ENCODE measurements around the gene XRCC3.
"Not testable (repeated sequence)": the region's sequence is repeated elsewhere in the genome, so short reads cannot be mapped to it uniquely, and the experiment has no call there.

Gene XRCC3

DNA sequence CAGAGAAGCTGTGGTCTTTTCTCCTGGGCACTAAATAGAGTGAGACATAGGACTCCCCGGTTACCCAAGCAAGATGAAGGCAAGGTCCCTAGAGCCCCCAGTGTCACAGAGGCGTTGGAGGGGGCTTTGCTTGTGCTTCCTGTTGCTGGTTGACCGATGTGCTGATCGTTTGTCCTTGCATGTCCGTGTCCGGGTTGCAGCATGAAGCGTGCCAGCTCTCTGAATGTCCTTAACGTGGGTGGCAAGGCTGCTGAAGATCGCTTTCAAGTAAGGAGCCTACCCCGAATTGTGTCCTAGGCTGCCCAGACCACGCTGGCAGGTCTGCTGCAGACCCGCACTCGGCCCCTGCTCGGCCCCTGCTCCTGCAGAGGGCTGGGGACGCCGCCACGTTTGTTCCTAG lies 23.1 kb downstream of the XRCC3 start:
- no peak for DNase-seq

DNA sequence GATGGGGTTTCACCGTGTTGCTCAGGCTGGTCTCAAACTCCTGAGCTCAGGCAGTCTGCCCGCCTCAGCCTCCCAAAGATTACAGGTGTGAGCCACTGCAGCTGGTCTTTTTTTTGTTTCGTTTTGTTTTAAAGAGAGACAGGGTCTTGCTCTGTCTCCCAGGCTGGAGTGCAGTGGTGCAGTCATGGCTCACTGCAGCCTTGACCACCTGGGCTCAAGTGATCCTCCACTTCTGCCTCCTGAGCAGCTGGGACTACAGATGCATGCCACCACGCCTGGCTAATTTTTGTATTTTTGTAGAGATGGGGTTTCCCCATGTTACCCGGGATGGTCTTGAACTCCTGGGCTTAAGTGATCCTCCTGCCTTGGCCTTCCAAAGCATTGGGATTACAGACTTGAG lies 23.6 kb downstream of the XRCC3 start:
- DNase-seq = not testable (repeated sequence)

DNA sequence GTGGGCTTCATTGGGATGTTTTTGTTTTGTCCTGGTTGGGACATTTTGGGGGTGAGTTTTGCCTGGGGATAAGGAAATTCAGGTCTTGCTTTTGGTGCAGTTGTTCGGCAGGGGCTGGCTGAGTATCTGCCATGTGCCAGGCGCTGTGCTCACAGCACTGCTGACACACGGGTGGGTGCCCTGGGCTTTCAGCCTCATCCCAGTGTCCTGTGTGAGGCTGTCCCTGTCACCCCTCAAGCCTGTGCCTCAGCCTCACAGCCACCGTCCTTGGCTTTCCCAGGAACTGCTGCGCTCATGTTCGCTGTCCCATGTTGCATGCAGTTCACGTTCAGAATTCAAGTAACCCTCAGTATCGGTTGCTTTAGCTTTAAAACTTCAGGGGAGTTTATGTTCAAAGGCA lies 24.9 kb downstream of the XRCC3 start:
- no peak for DNase-seq

DNA sequence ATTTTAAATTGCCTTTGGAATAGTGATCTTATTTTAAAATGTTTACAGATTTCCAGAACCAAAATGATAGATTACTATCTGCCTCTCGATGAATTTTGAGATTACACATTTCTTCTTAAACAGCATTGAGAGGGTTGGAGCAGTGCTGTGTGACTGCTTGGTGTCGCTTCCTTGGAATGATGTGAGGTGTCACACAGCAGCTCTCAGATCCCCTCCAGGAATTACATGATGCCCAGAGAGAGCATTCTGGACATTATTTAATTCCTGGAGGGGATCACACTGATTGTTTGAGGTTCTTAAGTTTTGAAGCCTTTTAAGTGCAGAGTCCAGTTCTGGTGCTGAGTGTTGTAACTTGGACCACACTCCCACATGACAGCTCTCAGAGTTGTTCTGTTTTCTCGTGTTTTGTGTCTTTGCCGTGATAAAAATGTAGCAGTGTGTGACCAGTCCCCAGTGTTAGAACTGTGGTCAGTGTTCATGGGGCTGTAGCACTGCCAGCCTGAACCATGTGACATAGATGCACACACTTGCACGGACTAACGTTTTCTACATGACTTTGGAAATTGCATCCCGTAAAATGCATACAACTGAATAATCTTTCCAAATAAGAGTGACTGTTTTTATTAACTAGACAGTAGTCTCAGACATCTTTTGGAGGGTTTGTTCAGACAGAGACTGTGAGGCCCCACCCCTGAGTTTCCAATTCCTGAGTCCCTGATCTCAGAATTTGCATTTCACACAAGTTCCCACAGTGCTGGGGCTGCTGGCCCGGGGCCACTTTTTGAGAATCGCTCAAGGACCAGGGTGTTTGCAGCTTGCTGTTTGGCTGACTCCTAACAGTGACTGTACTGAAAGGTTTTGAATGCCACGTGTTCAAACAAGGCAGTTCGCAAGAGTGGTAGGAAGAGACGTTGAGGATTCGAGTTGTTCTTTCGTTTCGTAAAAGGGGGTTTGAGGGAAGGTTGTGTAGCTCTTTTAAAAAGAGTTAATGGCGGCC lies 26.0 kb downstream of the XRCC3 start:
- no peak for DNase-seq

DNA sequence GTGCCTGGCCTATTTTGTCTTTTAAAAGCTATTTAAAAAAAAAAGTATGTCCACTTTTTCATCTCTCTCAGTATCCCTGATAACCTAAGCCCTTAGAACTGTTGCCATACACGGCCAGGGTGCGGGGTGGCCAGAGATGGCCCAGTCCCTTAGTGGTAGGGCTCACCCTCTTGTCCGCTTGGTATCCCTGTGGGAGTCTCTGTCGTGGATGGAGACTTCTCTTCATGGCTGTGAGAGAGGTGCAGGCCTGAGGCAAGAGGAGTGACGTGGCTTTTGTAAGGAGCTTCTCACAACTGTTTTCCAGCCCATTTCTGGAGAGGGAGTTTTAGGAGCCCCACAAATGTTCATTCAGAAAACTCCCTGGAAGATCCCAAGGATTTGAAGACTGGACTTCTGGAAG lies 26.8 kb downstream of the XRCC3 start:
- DNase-seq = no peak

DNA sequence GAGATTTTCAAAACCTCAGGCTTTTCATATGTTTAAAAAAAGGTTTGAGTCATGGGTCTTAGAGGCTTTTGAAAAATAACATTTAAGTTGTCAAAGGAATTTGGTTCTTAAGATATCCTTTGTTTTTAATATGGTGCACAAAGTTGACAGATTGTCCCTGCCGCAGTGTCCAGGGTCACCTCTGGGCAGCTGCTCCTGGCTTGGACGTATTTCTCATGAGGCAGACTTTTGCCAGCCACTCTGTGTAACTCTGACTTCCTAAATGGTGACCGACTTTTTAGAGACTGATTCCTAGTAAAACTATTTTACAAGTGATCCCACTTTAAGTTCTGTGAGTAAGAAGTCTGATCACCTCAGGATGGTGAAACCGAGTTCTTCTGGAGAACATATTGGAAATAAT lies 27.5 kb downstream of the XRCC3 start:
- DNase-seq = no peak

DNA sequence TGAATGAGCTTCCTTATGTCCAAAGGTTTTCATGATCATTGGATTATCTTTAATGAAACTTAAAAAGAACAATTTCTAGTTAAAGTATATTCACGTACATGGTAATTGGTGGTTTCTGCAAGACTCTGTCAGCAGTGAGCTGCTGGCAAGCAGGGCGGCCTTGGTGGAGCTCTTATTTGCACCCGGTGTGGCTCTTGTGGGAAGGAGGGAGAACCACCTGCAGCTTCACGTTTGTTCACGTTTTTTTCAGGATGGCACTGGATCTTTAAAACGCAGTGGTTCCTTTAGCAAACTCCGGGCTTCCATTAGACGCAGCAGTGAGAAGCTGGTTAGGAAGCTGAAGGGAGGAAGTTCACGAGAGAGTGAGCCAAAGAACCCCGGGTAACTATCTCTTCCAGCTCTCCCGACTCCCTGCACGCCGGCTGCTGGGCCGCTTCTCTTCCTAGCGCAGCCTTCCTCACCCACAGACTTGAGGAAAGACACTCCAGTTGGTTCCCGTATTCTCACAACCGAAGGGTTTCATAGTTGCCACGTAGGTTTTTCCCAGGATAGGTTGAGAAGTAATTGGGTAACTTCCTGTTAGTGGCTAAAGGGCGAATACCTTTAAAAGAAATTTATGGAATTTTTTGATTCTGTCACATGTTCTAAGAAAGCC lies 28.3 kb downstream of the XRCC3 start:
- no peak for DNase-seq

DNA sequence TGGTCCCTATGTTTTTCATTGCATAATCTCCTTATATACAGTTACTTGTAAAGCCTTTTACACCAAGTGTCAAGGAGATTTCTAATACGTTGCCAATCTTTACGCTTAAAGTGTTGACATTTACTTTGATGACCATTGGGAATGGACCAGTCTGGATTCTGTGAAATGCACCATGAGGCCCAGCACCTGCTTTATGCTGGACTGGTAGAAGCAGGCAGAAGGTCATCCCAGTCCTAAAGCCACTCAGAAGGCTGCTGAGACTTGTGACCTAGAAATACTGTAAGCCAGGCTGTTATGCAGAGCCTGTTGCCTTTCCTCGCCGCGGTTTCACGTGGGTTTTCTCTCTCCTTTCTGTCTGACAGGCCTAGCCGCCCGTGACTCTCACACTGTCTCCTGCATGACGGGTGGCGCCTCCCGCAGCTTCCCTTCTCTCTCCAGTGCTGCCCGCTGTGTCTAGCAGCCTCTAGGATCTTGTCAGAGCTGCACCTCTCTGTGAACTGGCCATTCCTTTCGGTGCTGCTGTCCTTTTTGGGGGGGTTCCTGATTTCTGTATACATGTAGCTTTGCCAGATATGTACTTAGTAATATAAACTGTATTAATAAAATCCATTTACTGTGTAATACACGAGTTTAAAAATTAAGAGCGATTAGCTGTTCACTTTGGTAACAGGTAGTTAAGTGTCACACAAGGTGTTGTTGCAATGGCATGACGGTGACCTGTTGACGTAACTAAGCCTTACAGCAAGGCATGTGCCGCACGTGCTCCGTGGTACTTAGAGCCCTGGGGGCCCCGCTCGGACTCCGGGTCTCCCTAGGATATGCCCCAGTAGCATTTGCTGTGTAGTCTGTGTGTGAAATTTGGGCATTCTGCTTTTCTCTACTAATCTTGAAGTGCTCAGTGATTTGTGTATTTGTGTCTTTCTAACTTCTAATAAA lies 29.7 kb downstream of the XRCC3 start:
- no peak for DNase-seq

DNA sequence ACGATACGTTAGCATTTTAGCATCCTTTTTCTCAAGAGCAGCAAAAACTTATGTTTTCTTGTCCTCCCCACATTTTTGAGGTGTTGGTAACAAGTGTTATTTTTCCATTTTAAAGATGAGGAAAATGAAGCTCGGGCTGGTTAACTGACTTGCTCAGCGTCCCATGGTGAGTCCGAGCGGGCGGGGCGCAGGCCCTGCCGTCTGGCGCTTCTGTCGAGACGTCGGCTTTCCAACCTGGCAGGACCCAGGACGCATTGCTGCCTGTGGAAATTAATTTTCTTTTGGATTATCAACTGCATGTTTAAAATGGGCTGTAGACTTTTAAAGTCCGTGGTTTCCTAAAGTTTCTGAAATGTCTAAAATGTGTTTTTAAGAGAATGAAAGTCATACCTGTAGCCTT lies 30.4 kb downstream of the XRCC3 start:
- no peak for DNase-seq

DNA sequence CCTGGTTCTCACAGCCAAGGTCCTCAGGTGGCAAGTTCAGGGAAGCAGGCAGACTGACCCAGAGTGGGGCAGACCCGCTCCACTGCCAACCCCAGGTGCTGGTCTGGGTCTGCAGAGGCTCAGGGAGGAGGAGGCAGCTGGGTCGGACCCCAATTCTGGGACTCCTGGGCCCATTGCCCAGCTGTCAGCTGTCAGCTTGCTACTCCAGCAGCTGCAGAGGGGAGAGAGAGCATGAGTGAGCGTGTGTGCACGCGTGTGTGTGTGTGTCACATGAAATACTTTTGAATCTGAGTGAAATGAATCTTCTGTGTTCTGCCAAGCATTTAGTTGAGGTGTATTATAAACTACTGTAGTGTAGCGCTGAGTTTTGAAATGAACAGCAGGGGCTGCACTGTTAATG lies 30.8 kb downstream of the XRCC3 start:
- DNase-seq = no peak

DNA sequence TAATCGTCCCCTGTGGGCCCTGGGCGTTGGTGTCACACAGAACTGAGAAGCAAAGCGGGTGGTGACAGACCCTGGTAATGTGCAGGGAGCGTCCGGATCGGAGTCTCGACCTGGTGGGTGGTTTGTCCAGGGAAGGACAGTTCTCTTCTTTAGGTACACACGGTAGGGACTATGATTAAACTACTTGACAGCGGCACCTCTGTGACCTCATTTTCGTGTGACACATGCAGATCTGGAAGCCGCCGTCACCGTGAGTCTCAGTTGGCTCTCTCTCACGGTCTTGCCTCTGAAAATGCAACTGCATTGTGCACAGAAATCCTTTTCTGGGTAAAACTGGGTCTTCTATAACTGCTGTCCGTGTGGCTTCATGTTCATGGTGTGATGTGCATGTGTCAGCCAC lies 32.1 kb downstream of the XRCC3 start:
- DNase-seq = no peak

DNA sequence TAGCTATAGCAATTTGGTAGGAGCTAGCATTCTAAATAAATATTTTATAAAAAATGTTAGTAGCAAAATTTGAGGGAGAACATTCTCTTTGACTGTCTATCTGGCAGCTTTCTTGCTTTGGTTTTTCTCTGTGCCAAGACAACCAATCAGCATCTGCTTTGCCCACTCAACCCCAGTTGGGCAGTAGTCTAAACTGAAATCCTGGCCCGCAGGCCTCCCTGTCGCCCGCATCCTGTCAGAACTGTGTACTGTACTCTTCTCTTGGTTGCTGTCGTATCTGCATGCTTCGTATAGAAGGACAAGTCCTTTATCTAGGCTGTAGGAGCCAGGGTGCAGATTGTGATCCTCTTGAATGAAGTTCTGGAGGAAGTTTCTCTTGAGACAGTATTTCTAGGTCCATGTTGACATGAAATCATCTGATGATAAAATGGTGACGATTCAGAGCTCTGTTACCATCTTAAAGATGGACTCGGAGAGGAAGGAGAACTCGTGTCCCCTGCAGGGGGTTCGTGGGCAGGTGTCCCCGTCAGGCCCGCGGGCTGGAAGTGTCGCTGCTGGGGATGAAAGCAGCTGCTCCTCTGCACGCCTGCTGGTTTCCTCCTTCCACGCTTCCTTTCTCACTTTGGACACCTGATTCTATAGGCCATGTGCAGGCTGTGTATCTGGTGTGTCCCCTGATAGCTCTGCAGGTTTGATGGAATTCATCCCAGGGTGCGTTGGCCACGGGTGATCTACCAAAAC lies 34.6 kb downstream of the XRCC3 start:
- DNase-seq = no peak

DNA sequence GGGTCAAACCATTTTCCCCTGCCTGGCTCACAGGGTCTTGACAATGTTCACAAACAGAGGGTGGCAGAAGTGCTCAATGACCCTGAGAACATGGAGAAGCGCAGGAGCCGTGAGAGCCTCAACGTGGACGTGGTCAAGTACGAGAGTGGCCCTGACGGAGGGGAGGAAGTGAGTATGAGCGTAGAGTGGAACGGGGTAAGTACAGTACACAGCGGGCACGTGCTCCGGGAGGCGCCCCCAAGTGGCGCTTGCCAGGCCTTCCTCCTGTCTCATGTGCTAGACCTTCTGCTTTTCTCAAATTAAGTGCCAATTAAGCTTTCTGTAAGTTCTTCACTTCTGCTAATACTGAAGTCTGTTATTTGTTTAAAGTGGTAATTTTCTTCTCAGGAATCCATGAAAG lies 35.9 kb downstream of the XRCC3 start:
- peak; percentile 32 for DNase-seq

DNA sequence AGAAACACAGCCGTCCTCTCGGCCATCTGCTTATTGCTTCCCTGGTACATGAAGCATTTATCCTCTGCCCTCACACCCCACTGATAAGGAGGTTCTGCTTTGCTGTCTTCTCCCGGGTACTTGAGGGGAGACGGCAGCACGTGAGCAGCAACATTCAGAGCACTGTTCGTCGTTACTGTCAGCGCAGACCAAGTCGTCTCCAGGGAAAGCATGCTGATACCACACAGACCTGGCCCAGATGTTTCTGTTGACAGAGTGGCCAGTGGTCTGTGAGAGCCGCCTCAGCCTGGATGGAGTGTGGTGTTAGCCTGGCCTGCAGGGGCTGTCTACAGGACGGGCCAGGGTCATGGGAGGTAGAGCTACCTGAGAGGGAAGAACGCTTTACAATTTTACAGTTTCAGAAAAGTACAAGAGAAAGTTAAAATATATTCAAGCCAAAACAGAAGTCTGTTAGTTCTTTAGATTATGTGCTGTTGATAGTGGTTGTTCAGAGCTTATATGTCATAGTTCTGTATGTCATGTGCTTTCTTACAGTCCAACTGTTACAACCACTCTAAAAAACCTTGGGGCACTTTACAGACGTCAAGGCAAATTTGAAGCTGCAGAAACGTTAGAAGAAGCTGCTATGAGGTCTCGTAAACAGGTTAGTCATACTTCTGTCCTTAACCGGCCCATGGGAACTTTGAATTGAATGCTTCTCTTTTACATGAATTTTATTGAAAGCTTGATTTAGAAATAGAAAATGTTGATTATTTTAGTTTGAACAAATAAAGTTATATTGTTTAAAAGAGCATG lies 38.2 kb downstream of the XRCC3 start:
- DNase-seq = no peak

DNA sequence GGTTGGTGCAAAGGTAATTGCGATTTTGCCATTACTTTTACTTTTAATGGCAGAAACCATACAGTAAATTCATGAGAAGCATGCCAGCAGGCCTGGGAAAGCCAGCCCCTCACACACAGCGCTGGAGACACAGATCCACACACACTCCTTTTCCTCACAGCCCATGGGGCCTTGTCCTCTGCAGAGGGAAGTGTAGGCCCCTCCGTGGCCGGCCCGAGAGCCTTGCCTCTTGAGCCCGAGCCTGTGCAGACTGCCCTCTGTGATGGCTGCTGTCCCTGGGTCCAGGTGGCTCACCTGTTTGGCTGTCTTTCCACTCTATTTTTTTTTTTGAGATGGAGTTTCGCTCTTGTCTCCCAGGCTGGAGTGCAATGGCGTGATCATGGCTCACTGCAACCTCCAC lies 39.3 kb downstream of the XRCC3 start:
- no peak for DNase-seq

DNA sequence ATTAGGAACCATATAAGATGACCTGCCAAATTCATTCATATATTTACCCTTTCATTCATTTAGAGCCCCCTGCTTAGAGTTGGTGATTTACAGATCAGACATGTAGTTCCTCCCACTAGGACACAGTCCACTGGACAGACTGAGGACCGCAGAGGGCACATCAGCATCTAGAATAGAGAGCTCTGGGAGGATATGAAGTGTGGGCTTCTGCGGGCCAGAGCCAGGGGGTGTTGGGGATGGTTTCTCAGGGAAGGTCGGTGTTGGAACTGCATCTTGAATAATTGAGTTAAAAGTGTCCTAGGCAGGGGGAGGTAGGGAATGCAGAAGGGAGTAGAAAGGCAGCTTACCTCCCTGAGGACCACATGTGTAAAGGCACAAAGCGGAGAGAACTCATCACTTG lies 43.3 kb downstream of the XRCC3 start:
- DNase-seq = no peak

DNA sequence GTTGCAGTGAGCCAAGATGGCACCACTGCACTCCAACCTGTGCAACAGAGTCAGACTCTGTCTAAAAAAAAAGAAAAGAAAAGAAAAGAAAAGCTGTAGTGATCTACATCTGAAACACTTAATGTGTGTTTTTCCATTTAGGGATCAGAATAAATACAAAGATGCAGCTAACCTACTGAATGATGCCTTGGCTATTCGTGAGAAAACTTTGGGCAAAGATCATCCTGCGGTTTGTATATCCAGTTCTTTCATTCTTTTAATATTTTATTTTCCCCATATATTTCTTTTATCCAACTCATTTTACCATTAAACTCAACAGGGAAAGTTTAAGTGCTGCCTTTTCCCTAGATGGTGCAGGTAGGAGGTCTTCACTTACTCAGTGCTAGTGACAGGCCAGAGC lies 45.9 kb downstream of the XRCC3 start:
- no peak for DNase-seq

DNA sequence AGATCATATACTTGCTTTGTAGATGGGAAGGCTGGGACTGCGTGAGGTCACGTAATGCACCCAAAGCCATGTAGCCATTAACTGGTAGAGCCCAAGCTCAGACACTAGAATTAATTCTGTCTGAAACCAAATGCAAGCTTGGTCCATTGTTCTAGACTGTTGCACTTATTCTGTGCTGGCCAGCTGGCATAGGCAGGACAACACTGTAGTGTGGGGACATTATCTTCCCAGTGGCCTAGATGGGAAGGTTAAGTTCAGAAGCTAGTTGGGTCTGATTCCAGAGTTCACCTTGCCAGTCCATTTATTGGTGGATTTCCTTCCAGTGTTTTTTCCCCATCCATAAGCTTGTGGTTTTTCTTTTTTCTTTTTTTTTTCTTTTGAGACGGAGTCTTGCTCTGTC lies 47.1 kb downstream of the XRCC3 start:
- no peak for DNase-seq

DNA sequence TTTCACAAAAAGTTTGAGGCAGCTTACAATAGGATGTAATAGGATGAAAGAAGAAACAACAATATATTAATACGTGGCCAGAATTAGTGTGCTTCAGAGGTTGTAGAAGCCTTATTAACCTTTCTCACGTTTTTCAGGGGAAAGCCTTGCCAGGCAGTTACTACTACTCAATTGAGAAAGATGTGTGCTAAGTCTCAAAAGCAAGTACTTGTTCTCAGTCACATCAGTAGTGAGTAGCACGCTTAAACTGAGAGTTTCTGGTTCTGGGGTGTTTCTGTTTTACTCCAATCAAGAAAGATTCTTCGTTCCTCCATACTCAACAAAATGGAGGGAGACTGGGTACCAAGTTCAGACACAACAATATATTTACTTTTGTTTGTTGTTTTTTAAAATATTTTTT lies 47.6 kb downstream of the XRCC3 start:
- no peak for DNase-seq

DNA sequence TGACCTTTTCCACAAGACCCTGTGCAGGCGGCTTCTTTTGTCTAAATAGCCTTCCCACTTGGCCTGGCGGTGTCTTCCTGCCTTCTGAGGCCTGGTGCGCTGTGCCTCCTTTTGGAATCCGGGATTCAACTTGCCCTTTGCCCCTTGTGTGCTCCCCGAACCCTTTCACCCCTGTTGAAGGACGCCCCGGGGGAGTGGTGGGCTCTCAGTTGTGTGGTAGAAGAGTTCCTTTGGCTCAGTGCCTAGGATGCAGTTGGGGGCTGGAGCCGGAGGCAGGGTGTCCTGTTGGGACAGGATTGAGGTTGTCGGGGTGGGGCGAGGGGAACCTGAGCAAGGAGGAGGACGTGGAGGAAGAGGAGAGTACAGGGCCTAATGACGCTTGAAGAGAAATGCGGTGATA lies 51.7 kb downstream of the XRCC3 start:
- no peak for DNase-seq

DNA sequence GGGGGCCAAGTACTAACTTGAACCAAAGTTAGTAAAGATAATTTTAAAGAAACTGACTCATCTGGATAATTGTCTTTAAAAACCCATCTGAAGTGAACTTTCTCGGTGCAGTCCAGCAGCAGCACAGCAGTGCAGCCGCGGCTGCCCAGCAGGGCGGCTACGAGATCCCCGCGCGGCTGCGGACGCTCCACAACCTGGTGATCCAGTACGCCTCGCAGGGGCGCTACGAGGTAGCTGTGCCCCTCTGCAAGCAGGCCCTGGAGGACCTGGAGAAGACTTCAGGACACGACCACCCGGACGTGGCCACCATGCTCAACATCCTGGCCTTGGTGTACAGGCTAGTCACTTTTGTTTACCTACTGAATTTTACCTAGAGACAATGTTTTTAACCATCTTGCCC lies 52.7 kb downstream of the XRCC3 start:
- no peak for DNase-seq

DNA sequence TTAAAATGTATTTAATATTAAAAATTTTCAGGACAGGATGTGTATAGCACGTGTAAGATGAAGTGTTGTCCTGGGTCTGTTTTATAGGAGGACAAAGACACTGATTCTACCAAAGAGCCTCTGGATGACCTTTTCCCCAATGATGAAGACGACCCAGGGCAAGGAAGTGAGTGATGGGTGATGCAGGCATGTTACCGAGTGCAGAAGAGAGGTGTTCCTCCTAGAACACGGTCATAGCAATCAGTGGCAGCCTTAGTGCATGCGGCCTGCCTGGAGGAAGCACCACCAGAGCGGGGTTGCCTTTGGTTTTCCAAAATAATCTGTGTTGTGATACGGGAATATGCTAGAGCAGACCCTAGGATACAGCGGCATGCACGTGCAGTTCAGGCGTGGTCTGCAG lies 53.2 kb downstream of the XRCC3 start:
- DNase-seq = no peak
